Measurements from ENCODE around the gene LACRT. TPM values are rescaled to one million over a fixed set of nuclear protein-coding genes. Genes with fewer than 3 reads are reported as not detected.
A peak's percentile ranks its signal among the peaks of the same experiment; 100 is the strongest.
"Not testable (repeated sequence)": the region's sequence is repeated elsewhere in the genome, so short reads cannot be mapped to it uniquely, and the experiment has no call there.

Gene LACRT
- not detected for total RNA-seq
- long read RNA-seq: 0 reads

- ATAC-seq: no peak
- intact Hi-C loops (cut with micrococcal nuclease): no loop called here
- no peak for DNase-seq
Measured at GRCh38 chr12:54634795-54635194, at the start of gene LACRT. TSS of gene LACRT (minus strand) at chr12:54634895. CDS start at chr12:54634841, 54 bp downstream.

GRCh38 chr12:54683398-54683797 lies 48.7 kb upstream of the LACRT start:
- intact Hi-C loops (cut with micrococcal nuclease): no loop called here
- ATAC-seq: no peak
- no peak for DNase-seq

GRCh38 chr12:54682674-54683073 lies 48.0 kb upstream of the LACRT start:
- DNase-seq (no peak), ATAC-seq (no peak)
- intact Hi-C loops (cut with micrococcal nuclease): no loop called here

- ATAC-seq (no peak), DNase-seq (no peak)
- intact Hi-C loops (cut with micrococcal nuclease): no loop called here
Measured at GRCh38 chr12:54680374-54680773, 45.7 kb upstream of the LACRT start.

GRCh38 chr12:54678131-54678530 lies 43.4 kb upstream of the LACRT start:
- intact Hi-C loops (cut with micrococcal nuclease): no loop called here
- ATAC-seq: no peak
- DNase-seq: no peak

- ATAC-seq: no peak
- intact Hi-C loops (cut with micrococcal nuclease): no loop called here
- no peak for DNase-seq
Measured at GRCh38 chr12:54667945-54668344, 33.2 kb upstream of the LACRT start.

- no peak for ATAC-seq
- no peak for DNase-seq
- intact Hi-C loops (cut with micrococcal nuclease): no loop called here
Measured at GRCh38 chr12:54666008-54666407, 31.3 kb upstream of the LACRT start.

- DNase-seq: not testable (repeated sequence)
Measured at GRCh38 chr12:54665022-54665635, 30.4 kb upstream of the LACRT start.

GRCh38 chr12:54663603-54664002 lies 28.9 kb upstream of the LACRT start:
- intact Hi-C loops (cut with micrococcal nuclease): no loop called here
- ATAC-seq (no peak), DNase-seq (no peak)

More at GRCh38 chr12:54665022-54665635, 30.4 kb upstream of the LACRT start:
- ATAC-seq; intact Hi-C loops (cut with micrococcal nuclease): not testable (repeated sequence)

GRCh38 chr12:54662026-54662425 lies 27.3 kb upstream of the LACRT start:
- intact Hi-C loops (cut with micrococcal nuclease): no loop called here
- DNase-seq (no peak), ATAC-seq (no peak)

GRCh38 chr12:54661048-54661447 lies 26.4 kb upstream of the LACRT start:
- intact Hi-C loops (cut with micrococcal nuclease): no loop called here
- ATAC-seq: no peak
- no peak for DNase-seq

- ATAC-seq (peak; percentile 85), DNase-seq (peak; percentile 35)
- intact Hi-C loops (cut with micrococcal nuclease): no loop called here
Measured at GRCh38 chr12:54660320-54660962, 25.7 kb upstream of the LACRT start.

GRCh38 chr12:54658306-54659264 lies 23.9 kb upstream of the LACRT start:
- DNase-seq (no peak), ATAC-seq (no peak)
- intact Hi-C loops (cut with micrococcal nuclease): no loop called here

- DNase-seq: no peak
- ATAC-seq: no peak
- intact Hi-C loops (cut with micrococcal nuclease): no loop called here
Measured at GRCh38 chr12:54657105-54657607, 22.5 kb upstream of the LACRT start.

GRCh38 chr12:54654926-54655325 lies 20.2 kb upstream of the LACRT start:
- DNase-seq (no peak), ATAC-seq (no peak)
- intact Hi-C loops (cut with micrococcal nuclease): no loop called here

GRCh38 chr12:54653025-54653424 lies 18.3 kb upstream of the LACRT start:
- ATAC-seq (no peak), DNase-seq (no peak)
- intact Hi-C loops (cut with micrococcal nuclease): no loop called here

GRCh38 chr12:54650889-54651288 lies 16.2 kb upstream of the LACRT start:
- DNase-seq (no peak), ATAC-seq (no peak)
- intact Hi-C loops (cut with micrococcal nuclease): no loop called here

GRCh38 chr12:54650409-54650808 lies 15.7 kb upstream of the LACRT start:
- intact Hi-C loops (cut with micrococcal nuclease): no loop called here
- ATAC-seq: peak; percentile 39
- no peak for DNase-seq

- no peak for DNase-seq
- intact Hi-C loops (cut with micrococcal nuclease): no loop called here
- no peak for ATAC-seq
Measured at GRCh38 chr12:54649825-54650224, 15.1 kb upstream of the LACRT start.

- intact Hi-C loops (cut with micrococcal nuclease): no loop called here
- DNase-seq (no peak), ATAC-seq (no peak)
Measured at GRCh38 chr12:54648265-54648664, 13.6 kb upstream of the LACRT start, which contains the start of gene DCD. TSS of gene DCD (minus strand) at chr12:54648365. CDS start at chr12:54648303, 62 bp downstream.
